ENCODE results near the gene IGF1.
"Not testable (repeated sequence)": the region's sequence is repeated elsewhere in the genome, so short reads cannot be mapped to it uniquely, and the experiment has no call there.

IGF1 gene

DNA sequence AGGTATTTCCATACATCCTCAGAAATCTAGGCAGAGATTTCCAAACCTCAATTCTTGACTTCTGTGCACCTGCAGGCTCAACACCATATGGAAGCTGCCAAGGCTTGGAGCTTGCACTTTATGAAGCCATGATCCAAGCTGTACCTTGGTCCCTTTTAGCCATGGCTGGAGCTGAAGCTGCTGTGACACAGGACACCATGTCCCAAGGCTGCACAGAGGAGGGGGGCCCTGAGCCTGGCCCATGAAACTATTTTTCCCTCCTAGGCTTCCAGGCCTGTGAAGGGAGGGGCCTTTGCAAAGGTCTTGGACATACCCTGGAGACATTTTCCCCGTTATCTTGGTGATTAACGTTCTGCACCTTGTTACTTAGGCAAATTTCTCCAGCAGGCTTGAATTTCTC, 110.5 kb downstream of the IGF1 start:
- DNase-seq (ENCODE audit: low read depth), result no peak
- no peak for TF ChIP-seq CTCF (conservative IDR thresholded peaks at IDR 0.05; ENCODE audit: control insufficient read depth, insufficient read depth, low read depth, low read length)
- no peak overlapping the region for H3K4me3 ChIP-seq (ENCODE audit: control insufficient read depth, low read depth, low read length)

DNA sequence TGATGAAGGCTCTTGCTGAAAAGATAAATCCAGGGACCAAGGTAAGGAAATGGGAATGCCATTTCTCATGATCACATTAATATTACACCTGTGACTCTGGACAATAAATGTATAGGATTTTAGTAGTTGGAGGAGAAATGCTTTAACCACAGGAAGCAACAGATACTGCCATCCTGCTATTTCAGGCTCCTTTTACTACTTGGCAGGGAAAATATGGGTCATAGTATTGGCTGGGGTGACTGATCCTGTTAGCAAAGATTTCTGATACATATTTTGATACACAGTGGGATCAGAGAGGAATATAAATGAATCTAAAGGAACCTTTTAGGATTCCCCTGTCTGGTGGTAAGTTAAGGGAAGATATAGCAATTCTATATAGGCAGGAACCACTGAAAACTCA, 115.0 kb downstream of the IGF1 start:
- H3K4me3 ChIP-seq (ENCODE audit: control insufficient read depth, low read depth, low read length), result no peak overlapping the region
- DNase-seq (ENCODE audit: low read depth), result no peak
- no peak for TF ChIP-seq CTCF (conservative IDR thresholded peaks at IDR 0.05; ENCODE audit: control insufficient read depth, insufficient read depth, low read depth, low read length)

- no peak for DNase-seq (ENCODE audit: low read depth)
- H3K4me3 ChIP-seq (ENCODE audit: control insufficient read depth, low read depth, low read length), result no peak overlapping the region
- no peak for TF ChIP-seq CTCF (conservative IDR thresholded peaks at IDR 0.05; ENCODE audit: control insufficient read depth, insufficient read depth, low read depth, low read length)
These were observed 115.7 kb downstream of the IGF1 start for GRCh38 chr12:102364709-102365108.

GRCh38 chr12:102356690-102357089, 123.7 kb downstream of the IGF1 start:
- no peak for DNase-seq (ENCODE audit: low read depth)
- H3K4me3 ChIP-seq (ENCODE audit: control insufficient read depth, low read depth, low read length), result no peak overlapping the region
- TF ChIP-seq CTCF (conservative IDR thresholded peaks at IDR 0.05; ENCODE audit: control insufficient read depth, insufficient read depth, low read depth, low read length), result no peak

- not testable (repeated sequence) for H3K4me3 ChIP-seq (ENCODE audit: control insufficient read depth, low read depth, low read length); DNase-seq (ENCODE audit: low read depth)
These were observed 126.1 kb downstream of the IGF1 start for GRCh38 chr12:102354281-102354680.

- no peak for DNase-seq (ENCODE audit: low read depth)
- TF ChIP-seq CTCF (conservative IDR thresholded peaks at IDR 0.05; ENCODE audit: control insufficient read depth, insufficient read depth, low read depth, low read length), result no peak
- no peak overlapping the region for H3K4me3 ChIP-seq (ENCODE audit: control insufficient read depth, low read depth, low read length)
These were observed 129.0 kb downstream of the IGF1 start for GRCh38 chr12:102351322-102351721.

DNA sequence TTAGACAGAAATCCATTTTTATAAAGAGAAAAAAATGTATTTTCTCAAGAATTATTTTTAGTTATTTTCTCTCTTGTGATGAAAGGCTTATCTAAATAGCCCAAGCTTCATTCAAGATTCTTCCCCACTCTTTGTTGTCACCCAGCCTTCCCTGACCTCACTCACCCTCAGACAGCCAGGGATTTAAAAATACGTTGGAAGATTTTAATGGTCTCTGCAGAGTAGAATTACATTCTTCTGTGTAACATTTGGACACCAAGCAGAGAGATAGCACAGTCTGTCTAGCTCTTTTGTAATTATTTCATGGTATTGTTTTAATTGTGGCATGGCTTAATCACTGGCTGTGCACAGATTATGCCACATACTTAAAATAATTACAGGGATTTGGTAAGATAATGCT, 130.3 kb downstream of the IGF1 start:
- no peak for TF ChIP-seq CTCF (conservative IDR thresholded peaks at IDR 0.05; ENCODE audit: control insufficient read depth, insufficient read depth, low read depth, low read length)
- no peak for DNase-seq (ENCODE audit: low read depth)
- H3K4me3 ChIP-seq (ENCODE audit: control insufficient read depth, low read depth, low read length), result no peak overlapping the region
